Measurements from ENCODE around the gene PPCS. TPM values are rescaled to one million over a fixed set of nuclear protein-coding genes. Genes with fewer than 3 reads are reported as not detected.

PPCS gene
- 10 to 100 TPM; 37.8 to 50.1 TPM for total RNA-seq

GRCh38 chr1:42456010-42456753 lies at the start of gene PPCS, which contains the start of gene ZMYND12:
TSS of gene PPCS (plus strand) at chr1:42456543. CDS start at chr1:42456566, 23 bp downstream.
TSS of gene ZMYND12 (minus strand) at chr1:42456022. CDS start at chr1:42455997, 25 bp downstream.
- H3K9me3 Mint-ChIP-seq = no peaks in the 10 kb centered on the region
- H3K27ac Mint-ChIP-seq = peak within 1 kb of the TSS; percentile 93 to 98
- ATAC-seq = peak; percentile 88 to 93
- H3K36me3 Mint-ChIP-seq = peaks cover 21 to 26% of the 10 kb centered on the region in 2 donors
- peak; percentile 88 to 94 for DNase-seq (ENCODE audit: low spot score in 2 of 2)

DNA sequence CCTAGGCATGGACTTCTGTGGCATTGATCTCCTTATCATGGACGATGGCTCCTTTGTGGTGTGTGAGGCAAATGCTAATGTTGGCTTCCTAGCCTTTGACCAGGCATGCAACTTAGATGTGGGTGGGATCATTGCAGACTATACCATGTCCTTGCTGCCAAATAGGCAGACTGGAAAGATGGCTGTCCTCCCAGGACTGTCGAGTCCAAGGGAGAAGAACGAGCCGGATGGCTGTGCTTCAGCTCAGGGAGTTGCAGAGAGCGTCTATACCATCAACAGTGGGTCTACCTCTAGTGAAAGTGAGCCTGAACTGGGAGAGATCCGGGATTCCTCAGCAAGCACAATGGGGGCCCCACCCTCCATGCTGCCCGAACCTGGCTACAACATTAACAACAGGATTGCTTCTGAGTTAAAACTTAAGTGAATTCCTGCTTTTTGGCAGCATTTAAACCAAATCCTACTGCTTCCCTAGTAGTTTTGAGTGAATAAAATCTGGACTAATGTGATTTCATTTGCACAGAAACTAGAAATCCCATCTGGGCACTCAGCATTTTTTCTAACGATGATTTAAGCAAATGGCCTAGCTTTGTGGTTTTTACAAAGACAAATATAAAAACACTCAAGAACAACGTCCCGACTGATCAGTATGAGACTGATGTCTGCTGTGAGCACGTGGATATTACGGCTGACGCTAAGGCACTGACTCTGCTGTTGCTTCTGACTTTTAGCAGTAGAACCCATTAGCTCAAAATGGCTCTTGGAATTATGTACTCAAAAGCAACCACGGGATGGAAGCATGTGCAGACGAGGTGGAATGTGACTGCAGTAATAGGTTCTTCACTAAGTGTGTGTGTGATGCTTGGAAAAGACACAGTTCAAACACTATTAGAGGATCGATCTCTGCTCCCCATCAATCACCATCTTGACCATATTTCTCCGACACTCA lies 41.5 kb upstream of the PPCS start:
- ATAC-seq (no peak), DNase-seq (ENCODE audit: low spot score in 2 of 2) (no peak)
- peaks cover 0 to 7% of the 10 kb centered on the region in 2 donors for H3K36me3 Mint-ChIP-seq
- no peaks in the 10 kb centered on the region for H3K9me3 Mint-ChIP-seq
- H3K27ac Mint-ChIP-seq = no peak overlapping the region

- no peaks in the 10 kb centered on the region for H3K9me3 Mint-ChIP-seq
These were observed 39.2 kb upstream of the PPCS start for GRCh38 chr1:42417166-42417565.

GRCh38 chr1:42418516-42418915 lies 37.8 kb upstream of the PPCS start:
- Mint-ChIP-seq H3K27ac (no peak overlapping the region), H3K9me3 (no peaks in the 10 kb centered on the region), H3K36me3 (peaks cover 0 to 7% of the 10 kb centered on the region in 2 donors)
- DNase-seq (ENCODE audit: low spot score in 2 of 2) (no peak), ATAC-seq (no peak)

More at GRCh38 chr1:42417166-42417565, 39.2 kb upstream of the PPCS start:
- DNase-seq (ENCODE audit: low spot score in 2 of 2) (no peak), ATAC-seq (no peak)
- Mint-ChIP-seq H3K27ac (no peak overlapping the region), H3K36me3 (peaks cover 0 to 7% of the 10 kb centered on the region in 2 donors)

GRCh38 chr1:42419126-42419821 lies 37.1 kb upstream of the PPCS start:
- no peak for DNase-seq (ENCODE audit: low spot score in 2 of 2)
- H3K27ac Mint-ChIP-seq = peak overlapping the region in 1 of 2 donors; percentile 69
- peaks cover 0 to 5% of the 10 kb centered on the region in 2 donors for H3K36me3 Mint-ChIP-seq
- ATAC-seq = no peak
- H3K9me3 Mint-ChIP-seq = no peaks in the 10 kb centered on the region

DNA sequence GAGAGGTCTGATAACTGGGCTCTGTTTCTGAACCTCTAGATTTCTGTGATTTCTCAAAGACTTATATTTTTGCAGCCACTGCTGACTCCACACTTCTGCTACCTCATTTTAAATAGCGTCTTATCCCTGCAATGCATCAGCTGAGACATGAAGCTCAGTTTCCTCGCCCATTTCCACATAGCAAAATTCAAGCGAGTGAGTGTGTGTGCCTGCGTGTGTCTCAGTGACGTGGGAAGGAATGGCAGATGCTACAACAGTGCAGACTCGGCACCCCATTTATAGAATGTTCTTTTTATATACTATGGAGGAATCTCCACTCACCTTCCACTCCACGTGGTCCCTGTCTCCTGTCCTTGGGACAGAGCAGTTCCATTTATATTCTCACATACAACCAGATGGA lies 36.2 kb upstream of the PPCS start:
- DNase-seq (ENCODE audit: low spot score in 2 of 2) (no peak), ATAC-seq (no peak)
- Mint-ChIP-seq H3K9me3 (no peaks in the 10 kb centered on the region), H3K27ac (no peak overlapping the region), H3K36me3 (no peaks in the 10 kb centered on the region)

- ATAC-seq (no peak), DNase-seq (ENCODE audit: low spot score in 2 of 2) (no peak)
- Mint-ChIP-seq H3K27ac (peak overlapping the region in 1 of 2 donors; percentile 57), H3K9me3 (no peaks in the 10 kb centered on the region), H3K36me3 (no peaks in the 10 kb centered on the region)
These were observed 35.3 kb upstream of the PPCS start for GRCh38 chr1:42420911-42421585.

GRCh38 chr1:42422737-42423136 lies 33.6 kb upstream of the PPCS start:
- DNase-seq (ENCODE audit: low spot score in 2 of 2) = no peak
- Mint-ChIP-seq H3K36me3 (no peaks in the 10 kb centered on the region), H3K9me3 (no peaks in the 10 kb centered on the region), H3K27ac (no peak overlapping the region)
- ATAC-seq = no peak

- ATAC-seq (no peak), DNase-seq (ENCODE audit: low spot score in 2 of 2) (no peak)
- Mint-ChIP-seq H3K9me3 (no peaks in the 10 kb centered on the region), H3K27ac (no peak overlapping the region), H3K36me3 (no peaks in the 10 kb centered on the region)
These were observed 32.7 kb upstream of the PPCS start for GRCh38 chr1:42423681-42424080.

DNA sequence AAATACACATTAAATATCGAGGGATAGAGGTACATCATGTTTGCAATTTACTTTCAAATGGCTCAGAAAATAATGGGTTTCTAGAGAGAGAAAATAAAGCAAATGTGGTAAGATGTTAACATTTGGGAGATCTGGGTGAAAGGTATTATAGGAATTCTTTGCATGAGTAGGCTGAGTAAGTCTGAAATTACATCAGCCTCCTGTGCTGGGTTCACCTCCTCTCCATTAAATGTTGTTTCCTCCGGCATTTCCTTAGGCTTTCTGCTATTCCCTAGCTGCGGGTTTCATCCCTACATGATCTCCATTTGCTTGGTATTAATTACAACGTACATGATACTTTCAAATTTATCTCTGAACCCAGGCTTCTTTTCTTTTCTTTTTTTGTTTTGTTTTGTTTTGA lies 32.1 kb upstream of the PPCS start:
- no peaks in the 10 kb centered on the region for H3K36me3 Mint-ChIP-seq
- peak overlapping the region in 1 of 2 donors; percentile 34 for H3K27ac Mint-ChIP-seq
- H3K9me3 Mint-ChIP-seq = no peaks in the 10 kb centered on the region
- DNase-seq (ENCODE audit: low spot score in 2 of 2) (no peak), ATAC-seq (no peak)

DNA sequence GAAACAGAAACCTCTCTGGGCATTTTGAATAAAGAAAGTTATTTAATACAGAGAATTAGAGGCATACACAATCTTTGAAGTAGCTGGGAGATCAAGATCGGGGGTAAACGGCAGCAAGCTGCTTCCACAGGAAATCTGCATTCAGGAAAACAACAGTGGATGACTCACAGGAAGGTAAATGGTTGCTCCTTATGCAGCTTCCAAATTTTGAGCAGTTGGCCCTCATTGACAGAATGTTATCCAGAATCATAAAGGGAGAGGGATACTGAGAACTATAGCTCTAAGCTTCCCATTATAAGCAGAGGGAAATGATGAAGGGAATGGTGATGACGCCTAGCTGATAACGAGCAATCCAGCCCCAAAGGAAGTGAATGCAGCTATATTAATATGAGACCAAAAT lies 29.1 kb upstream of the PPCS start:
- ATAC-seq (no peak), DNase-seq (ENCODE audit: low spot score in 2 of 2) (no peak)
- H3K27ac Mint-ChIP-seq = peak overlapping the region in 1 of 2 donors; percentile 47
- no peaks in the 10 kb centered on the region for H3K36me3 Mint-ChIP-seq
- no peaks in the 10 kb centered on the region for H3K9me3 Mint-ChIP-seq

- H3K9me3 Mint-ChIP-seq = no peaks in the 10 kb centered on the region
- no peak overlapping the region for H3K27ac Mint-ChIP-seq
- H3K36me3 Mint-ChIP-seq = no peaks in the 10 kb centered on the region
- ATAC-seq (no peak), DNase-seq (ENCODE audit: low spot score in 2 of 2) (no peak)
These were observed 26.7 kb upstream of the PPCS start for GRCh38 chr1:42429603-42430002.

DNA sequence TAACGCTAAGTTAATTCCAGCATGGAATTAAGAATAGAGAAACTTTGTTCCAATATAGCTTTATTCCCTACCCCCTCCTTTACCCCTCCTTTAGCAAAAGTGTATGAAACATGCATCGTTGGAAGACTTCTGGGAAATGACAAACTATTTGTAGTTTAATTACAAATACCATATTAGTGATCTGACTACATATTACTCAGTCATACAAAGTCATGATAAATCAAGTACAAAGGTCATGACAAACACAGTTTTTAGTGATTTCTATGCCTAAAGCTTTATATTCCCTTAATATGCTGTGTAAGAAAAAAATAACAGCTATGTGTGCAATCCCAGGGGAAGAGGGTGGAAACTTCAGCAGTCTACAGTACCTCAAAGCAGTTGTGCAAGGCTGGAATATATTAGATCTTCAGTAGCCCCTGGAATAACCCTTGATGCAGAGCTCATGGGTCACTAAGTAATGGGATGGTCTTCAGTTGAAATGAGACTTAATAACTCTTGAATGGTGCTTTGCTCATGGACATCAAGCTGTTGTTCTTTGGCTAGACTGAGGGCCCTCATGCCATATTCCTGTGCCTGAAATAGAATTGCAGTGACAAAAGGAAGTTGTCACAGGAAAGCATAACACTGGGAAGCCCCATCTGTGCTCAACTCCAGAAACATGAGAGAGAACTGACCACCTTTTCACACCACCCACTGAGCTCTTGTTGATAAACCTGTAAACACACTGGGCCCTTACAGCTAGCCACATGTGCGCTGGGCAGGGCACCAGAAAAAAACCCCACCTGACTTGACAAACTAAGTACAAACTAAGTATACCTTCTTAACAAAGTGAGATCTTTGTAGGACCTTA lies 25.8 kb upstream of the PPCS start:
- no peak for DNase-seq (ENCODE audit: low spot score in 2 of 2)
- H3K9me3 Mint-ChIP-seq = no peaks in the 10 kb centered on the region
- H3K36me3 Mint-ChIP-seq = no peaks in the 10 kb centered on the region
- ATAC-seq = no peak
- H3K27ac Mint-ChIP-seq = no peak overlapping the region

- H3K36me3 Mint-ChIP-seq = no peaks in the 10 kb centered on the region
- DNase-seq (ENCODE audit: low spot score in 2 of 2) (no peak), ATAC-seq (no peak)
- H3K27ac Mint-ChIP-seq = no peak overlapping the region
- H3K9me3 Mint-ChIP-seq = no peaks in the 10 kb centered on the region
These were observed 24.8 kb upstream of the PPCS start for GRCh38 chr1:42431514-42431913.

- Mint-ChIP-seq H3K36me3 (no peaks in the 10 kb centered on the region), H3K27ac (no peak overlapping the region), H3K9me3 (no peaks in the 10 kb centered on the region)
- DNase-seq (ENCODE audit: low spot score in 2 of 2) (no peak), ATAC-seq (no peak)
These were observed 23.6 kb upstream of the PPCS start for GRCh38 chr1:42432714-42433113.
